Hepatocyte (in vitro differentiated cells): ENCODE data around the gene ZNF425. TPM values are rescaled to one million over a fixed set of nuclear protein-coding genes. Genes with fewer than 3 reads are reported as not detected.
"Not testable (repeated sequence)": the region's sequence is repeated elsewhere in the genome, so short reads cannot be mapped to it uniquely, and the experiment has no call there.

Experiments
- DNase-seq: peaks from one replicate; pipeline ENCODE4 v3.0.0-alpha.2; 2016; ENCODE audit warnings: low spot score
- H2AFZ ChIP-seq: fragments of 200-600 bp; sonication (generic); 2 replicates; pipeline ENCODE4 v1.6.0; 2016; ENCODE audit warnings: antibody characterized with exemption, mild to moderate bottlenecking
- H3K27ac ChIP-seq: fragments of 200-600 bp; sonication (generic); 2 replicates; pipeline ENCODE4 v1.5.1; 2016; ENCODE audit warnings: mild to moderate bottlenecking
- H3K27me3 ChIP-seq: fragments of 200-600 bp; sonication (generic); 2 replicates; pipeline ENCODE4 v1.6.1; 2016
- H3K36me3 ChIP-seq: fragments of 200-600 bp; sonication (generic); replicated peaks from 2 replicates; pipeline ENCODE4 v1.5.1; 2016; ENCODE audit warnings: low read depth; ENCODE audit not compliant: insufficient read depth
- H3K4me1 ChIP-seq: fragments of 200-600 bp; sonication (generic); 2 replicates; pipeline ENCODE4 v1.5.1; 2016; ENCODE audit warnings: mild to moderate bottlenecking, moderate library complexity; ENCODE audit not compliant: insufficient read depth
- H3K4me2 ChIP-seq: fragments of 200-600 bp; sonication (generic); 2 replicates; pipeline ENCODE4 v1.6.0; 2016
- H3K4me3 ChIP-seq: fragments of 200-600 bp; sonication (generic); 2 replicates; pipeline ENCODE4 v1.5.1; 2016; ENCODE audit warnings: mild to moderate bottlenecking
- H3K79me2 ChIP-seq: fragments of 200-600 bp; sonication (generic); 2 replicates; pipeline ENCODE4 v1.6.0; 2017; ENCODE audit warnings: mild to moderate bottlenecking
- H3K9me2 ChIP-seq: fragments of 200-600 bp; sonication (generic); replicated peaks from 2 replicates; pipeline ENCODE4 v1.6.0; 2017; ENCODE audit warnings: mild to moderate bottlenecking; ENCODE audit not compliant: insufficient read depth
- H3K9me3 ChIP-seq: fragments of 200-600 bp; sonication (generic); 2 replicates; pipeline ENCODE4 v1.5.1; 2016; ENCODE audit warnings: low read depth, mild to moderate bottlenecking
- H4K20me1 ChIP-seq: fragments of 200-600 bp; sonication (generic); 2 replicates; pipeline ENCODE4 v1.6.0; 2016; ENCODE audit warnings: mild to moderate bottlenecking; ENCODE audit not compliant: insufficient read depth, poor library complexity, severe bottlenecking
- EZH2 ChIP-seq: fragments of 200-600 bp; sonication (generic); IDR thresholded peaks from 2 replicates; pipeline ENCODE4 v1.6.1; 2016; ENCODE audit warnings: antibody characterized with exemption, mild to moderate bottlenecking, borderline replicate concordance
- EZH2phosphoT487 ChIP-seq: fragments of 200-600 bp; sonication (generic); IDR thresholded peaks from one replicate; pipeline ENCODE4 v1.6.1; 2018; ENCODE audit warnings: antibody characterized with exemption, mild to moderate bottlenecking, low read depth, moderate library complexity; ENCODE audit not compliant: unreplicated experiment, severe bottlenecking
- WGBS: methylation state at CpG from one replicate; pipeline ENCODE4 v1.1.6; 2016; ENCODE audit warnings: low lambda C conversion rate; ENCODE audit errors: missing lambda C conversion rate; 5-methylcytosine and 5-hydroxymethylcytosine counted together
- polyA plus RNA-seq: library from polyadenylated mRNA; unstranded; fragments of >200 nt; fragmentation: Nextera tagmentation; extraction: Ambion mirVana; gene quantifications from 2 replicates; pipeline ENCODE4 v1.2.1, GENCODE V29; 2016
- total RNA-seq: library from RNA; depleted of rRNA; stranded (reverse); fragments of >200 nt; gene quantifications from 2 replicates; pipeline ENCODE4 v1.2.3, GENCODE V29; 2014
- TF ChIP-seq, protein P1 (sequence below): fragments of 200-600 bp; sonication (generic); IDR thresholded peaks from 2 replicates; pipeline ENCODE4 v1.5.1; 2016; ENCODE audit warnings: antibody characterized with exemption, mild to moderate bottlenecking; ENCODE audit not compliant: poor library complexity

The ZNF425 gene
- total and polyA plus RNA-seq, 2 experiments from 2014 or later: 3.3 to 3.9 TPM

DNA sequence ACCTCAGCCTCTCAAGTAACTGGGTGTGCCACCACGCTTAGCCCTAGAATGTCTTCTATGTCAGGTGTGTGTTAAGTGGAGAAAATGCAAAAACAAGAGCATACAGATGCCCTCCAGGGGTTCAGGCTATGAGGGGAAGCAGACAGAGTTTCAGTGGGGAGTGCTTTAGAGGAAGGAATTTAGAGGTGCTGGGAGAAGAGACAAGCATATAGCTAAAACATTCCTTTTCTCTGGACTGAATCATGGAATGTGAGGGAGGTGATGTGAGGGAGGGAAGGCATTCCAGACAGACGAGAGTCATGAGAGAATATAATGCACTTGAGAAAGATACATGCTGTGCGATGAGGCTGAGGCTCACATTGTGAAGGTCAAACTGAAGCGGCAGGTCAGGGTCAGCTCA, 29.0 kb downstream of the ZNF425 start:
- Histone ChIP-seq H3K4me2 (no peak overlapping the region), H3K79me2 (no peaks in the 10 kb centered on the region), H2AFZ (no peak overlapping the region), H3K27ac (no peak overlapping the region), H3K9me3 (no peaks in the 10 kb centered on the region), H3K27me3 (no peaks in the 10 kb centered on the region), H3K9me2 (no peaks in the 10 kb centered on the region), H3K4me1 (no peaks in the 10 kb centered on the region), H3K36me3 (no peaks in the 10 kb centered on the region), H4K20me1 (no peaks in the 10 kb centered on the region), H3K4me3 (no peak overlapping the region)
- TF ChIP-seq EZH2 (no peak), EZH2phosphoT487 (no peak)
- TF ChIP-seq, protein P1, sequence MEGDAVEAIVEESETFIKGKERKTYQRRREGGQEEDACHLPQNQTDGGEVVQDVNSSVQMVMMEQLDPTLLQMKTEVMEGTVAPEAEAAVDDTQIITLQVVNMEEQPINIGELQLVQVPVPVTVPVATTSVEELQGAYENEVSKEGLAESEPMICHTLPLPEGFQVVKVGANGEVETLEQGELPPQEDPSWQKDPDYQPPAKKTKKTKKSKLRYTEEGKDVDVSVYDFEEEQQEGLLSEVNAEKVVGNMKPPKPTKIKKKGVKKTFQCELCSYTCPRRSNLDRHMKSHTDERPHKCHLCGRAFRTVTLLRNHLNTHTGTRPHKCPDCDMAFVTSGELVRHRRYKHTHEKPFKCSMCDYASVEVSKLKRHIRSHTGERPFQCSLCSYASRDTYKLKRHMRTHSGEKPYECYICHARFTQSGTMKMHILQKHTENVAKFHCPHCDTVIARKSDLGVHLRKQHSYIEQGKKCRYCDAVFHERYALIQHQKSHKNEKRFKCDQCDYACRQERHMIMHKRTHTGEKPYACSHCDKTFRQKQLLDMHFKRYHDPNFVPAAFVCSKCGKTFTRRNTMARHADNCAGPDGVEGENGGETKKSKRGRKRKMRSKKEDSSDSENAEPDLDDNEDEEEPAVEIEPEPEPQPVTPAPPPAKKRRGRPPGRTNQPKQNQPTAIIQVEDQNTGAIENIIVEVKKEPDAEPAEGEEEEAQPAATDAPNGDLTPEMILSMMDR: no peak
- no peak for DNase-seq
- 64% methylated on average over 4 of the region's 4 CpGs for WGBS

DNA sequence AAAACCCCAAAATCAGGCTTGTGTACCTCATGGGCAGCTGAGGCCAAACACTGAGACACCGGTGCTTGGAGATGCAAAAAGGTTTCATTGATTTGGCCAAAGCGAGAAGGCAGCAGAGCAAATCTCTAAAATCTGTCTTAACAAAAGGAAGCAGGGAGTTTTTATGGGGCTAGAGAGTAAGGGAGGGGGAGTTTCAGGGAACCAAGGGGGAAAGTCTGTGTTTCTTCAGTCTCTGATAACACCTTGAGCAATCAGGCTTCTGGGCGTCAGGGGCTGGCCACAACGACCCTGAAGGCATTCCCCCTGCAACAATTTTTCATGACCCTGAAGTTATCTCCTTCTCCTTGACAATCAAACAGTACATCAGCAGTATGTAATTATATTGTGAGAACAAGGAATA, 32.9 kb downstream of the ZNF425 start:
- Histone ChIP-seq H3K36me3 (no peaks in the 10 kb centered on the region), H3K9me2 (no peaks in the 10 kb centered on the region), H2AFZ (no peak overlapping the region), H3K27me3 (no peaks in the 10 kb centered on the region), H4K20me1 (no peaks in the 10 kb centered on the region), H3K4me1 (peaks cover 5% of the 10 kb centered on the region), H3K4me3 (no peak overlapping the region), H3K79me2 (peaks cover 20% of the 10 kb centered on the region), H3K4me2 (no peak overlapping the region), H3K27ac (peak overlapping the region; percentile 49), H3K9me3 (no peaks in the 10 kb centered on the region)
- DNase-seq: peak; percentile 33
- WGBS: 22% methylated on average over 4 of the region's 4 CpGs
- TF ChIP-seq, protein P1: no peak
- TF ChIP-seq EZH2phosphoT487 (no peak), EZH2 (no peak)

DNA sequence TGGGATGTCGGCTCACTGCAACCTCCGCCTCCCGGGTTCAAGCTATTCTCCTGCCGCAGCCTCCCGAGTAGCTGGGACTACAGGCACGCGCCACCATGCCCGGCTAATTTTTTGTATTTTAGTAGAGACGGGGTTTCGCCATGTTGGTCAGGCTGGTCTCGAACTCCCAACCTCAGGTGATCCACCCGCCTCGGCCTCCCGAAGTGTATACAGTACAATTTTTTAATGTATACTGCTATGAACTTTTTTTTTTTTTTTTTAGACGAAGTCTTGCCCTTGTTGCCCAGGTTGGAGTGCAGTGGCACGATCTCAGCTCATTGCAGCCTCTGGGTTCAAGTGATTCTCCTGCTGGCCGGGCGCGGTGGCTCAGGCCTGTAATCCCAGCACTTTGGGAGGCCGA, 33.9 kb downstream of the ZNF425 start:
- Histone ChIP-seq H3K27ac (peak overlapping the region; percentile 100), H3K79me2 (peaks cover 29% of the 10 kb centered on the region)
- H3K27me3 ChIP-seq, H2AFZ ChIP-seq, H3K9me3 ChIP-seq, H4K20me1 ChIP-seq, H3K4me1 ChIP-seq, H3K4me3 ChIP-seq, H3K36me3 ChIP-seq, DNase-seq, H3K9me2 ChIP-seq, H3K4me2 ChIP-seq: not testable (repeated sequence)
- WGBS: 98% methylated on average over 20 of the region's 20 CpGs

DNA sequence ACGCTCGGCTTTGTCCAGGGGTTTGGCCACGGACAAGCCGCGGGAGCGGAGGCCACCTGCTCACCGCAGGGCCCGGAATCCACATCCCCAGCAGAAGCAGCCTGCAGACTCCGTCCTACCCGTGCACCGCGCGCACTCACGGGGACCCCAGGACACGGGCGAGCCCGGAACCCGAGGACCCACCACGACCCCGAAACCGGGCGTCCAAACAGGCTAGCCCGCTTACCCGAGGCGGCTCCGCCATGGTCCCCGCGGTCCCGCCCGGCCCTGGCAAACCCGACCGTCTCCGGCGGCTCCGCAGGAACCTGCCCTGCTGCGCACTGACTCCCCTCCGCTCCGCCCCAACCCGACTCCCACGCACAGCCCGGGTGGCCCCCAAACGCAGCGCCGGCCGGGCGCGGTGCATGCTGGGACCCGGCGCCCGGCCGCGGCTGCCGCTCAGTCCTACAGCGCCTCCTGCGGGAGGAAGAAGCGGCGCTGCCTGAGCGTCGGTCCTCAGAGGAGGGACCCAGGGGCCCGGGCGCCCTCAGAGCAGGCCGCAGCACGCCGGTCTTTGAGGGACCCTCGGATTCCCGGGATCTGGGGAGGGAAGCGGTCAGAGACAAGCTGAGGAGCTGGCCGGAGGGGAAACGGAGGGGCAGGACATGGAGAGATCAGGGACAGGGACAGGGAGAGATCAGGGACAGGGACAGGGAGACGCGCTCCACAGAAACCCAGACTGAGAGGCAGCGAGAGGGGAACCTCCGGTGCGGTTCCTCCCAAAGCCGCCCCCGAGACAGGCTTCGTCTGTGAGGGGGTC, 35.5 kb downstream of the ZNF425 start, which contains the start of gene ZNF786:
ZNF786 (minus strand) TSS at position 322 of the 799 bp plus-strand sequence; CDS start at position 244, 78 bp downstream.
- TF ChIP-seq, protein P1: peak; percentile 93
- TF ChIP-seq EZH2: no peak
- Histone ChIP-seq H3K4me1 (peaks cover 5% of the 10 kb centered on the region), H3K9me3 (no peaks in the 10 kb centered on the region), H4K20me1 (no peaks in the 10 kb centered on the region), H3K4me2 (peak within 1 kb of the TSS; percentile 81), H3K9me2 (no peaks in the 10 kb centered on the region), H3K36me3 (no peaks in the 10 kb centered on the region), H3K4me3 (peak within 1 kb of the TSS; percentile 87), H3K27me3 (no peaks in the 10 kb centered on the region), H2AFZ (peak within 1 kb of the TSS; percentile 95), H3K79me2 (peaks cover 45% of the 10 kb centered on the region), H3K27ac (peak within 1 kb of the TSS; percentile 100)
- DNase-seq: peak; percentile 97
- WGBS: 1% methylated on average over 62 of the region's 77 CpGs
